Ureter (tissue), 1 donor: ENCODE results near the gene ATP10B. TPM values are rescaled to one million over a fixed set of nuclear protein-coding genes. Genes with fewer than 3 reads are reported as not detected.

ENCODE experiments used
- DNase-seq: peaks from one replicate; pipeline ENCODE4 v3.0.0-alpha.2; 2020; ENCODE audit warnings: low spot score
- total RNA-seq: library from RNA; stranded (reverse); gene quantifications from one replicate; pipeline ENCODE4 v1.2.4, GENCODE V29; 2023
- donor health status: DM: yes; HTN: yes; CAD: no.

The ATP10B gene
- total RNA-seq, 1 donor from 2014 or later: 25.1 TPM

- DNase-seq: no peak
Observed at GRCh38 chr5:160692271-160692670, 159.7 kb downstream of the ATP10B start.

DNA sequence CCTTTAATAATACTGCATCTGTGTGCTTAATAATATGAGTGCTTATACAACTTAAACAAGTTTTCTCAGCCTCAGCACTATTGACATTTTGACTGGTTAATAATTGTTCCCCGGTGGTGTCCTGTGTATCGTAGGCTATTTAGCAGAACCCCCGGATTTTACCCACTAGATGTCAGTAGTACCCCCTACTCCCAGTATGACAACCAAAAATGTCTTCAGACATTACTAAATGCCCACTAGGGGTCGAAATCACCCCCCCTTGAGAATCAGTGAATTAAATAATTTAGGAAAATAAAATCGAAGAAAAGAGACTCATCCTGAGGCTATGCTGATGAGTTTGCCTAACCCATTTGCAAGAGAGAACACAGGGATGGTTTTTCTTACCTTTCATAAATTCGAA is 166.3 kb downstream of the ATP10B start:
- DNase-seq: no peak

DNA sequence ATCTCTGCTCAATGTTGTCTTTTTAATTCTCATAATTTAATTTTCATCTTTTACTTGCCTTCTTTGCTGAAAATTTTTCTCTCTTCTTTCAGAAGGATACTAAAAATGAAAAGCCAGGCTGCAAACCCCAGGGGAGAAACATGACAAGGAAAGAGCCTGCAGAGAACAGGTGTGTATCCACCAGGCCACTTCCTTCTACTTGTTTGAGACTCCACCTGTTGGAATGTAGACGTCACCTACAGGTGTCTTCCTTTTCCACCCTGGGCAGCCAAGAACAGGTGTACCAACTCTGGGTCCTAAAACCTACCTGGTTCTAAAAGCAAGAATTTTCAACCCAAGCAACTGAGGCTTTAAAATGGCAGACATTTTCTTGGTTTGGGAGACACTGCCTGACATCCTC is 166.8 kb downstream of the ATP10B start:
- DNase-seq: no peak

DNA sequence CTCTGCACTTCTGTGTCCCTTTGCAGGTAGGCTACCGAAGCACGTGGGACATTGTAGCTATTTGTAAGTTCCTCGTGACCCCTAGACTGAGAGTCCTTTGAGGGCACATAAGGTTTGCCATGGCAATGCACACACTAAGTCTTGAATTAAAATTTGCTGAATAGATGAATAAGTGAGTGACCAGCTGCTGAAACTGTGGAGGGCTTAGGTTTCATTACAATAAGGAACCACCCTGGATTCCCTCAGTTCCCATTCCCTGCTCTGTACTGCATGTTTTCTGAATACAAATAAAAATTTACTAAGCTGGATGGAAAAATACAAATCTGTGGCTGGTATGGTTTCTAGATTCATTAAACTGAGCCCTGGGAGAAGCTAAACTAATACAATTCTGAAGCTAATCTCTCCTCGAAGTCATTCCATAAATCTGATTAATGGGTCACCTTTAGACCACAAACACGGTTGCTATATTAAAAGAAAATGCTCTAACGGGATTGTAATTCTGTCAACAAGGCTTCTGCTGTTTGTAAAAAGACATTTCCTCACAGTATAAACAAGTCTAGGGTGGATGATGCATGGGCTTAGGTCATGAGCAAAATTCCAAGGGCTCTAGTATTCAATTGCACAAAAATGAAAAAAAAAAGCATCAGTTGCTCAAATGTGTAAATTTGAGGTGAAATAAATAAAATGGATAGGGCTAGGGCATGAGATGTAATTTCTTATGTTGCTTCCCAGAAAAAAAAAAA is 172.3 kb downstream of the ATP10B start:
- no peak for DNase-seq

DNA sequence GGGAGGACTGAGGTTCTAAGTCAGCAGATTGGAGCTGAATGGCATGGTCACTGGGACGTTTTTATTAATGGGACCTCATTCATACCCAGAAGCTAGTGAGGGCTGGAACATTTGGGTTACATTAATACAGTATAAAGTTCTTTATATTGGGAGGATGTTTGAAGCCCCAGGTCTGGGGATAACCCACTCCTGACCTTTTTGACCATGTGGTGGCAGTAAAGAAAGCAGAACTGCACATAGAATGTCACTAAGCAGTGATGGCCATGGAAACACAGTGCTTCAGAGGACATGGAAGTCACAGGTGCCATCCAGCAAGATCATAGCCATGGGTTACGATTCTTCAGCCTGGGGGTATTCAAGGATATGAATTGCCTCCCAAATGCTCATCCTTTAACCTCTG is 176.0 kb downstream of the ATP10B start:
- no peak for DNase-seq

DNA sequence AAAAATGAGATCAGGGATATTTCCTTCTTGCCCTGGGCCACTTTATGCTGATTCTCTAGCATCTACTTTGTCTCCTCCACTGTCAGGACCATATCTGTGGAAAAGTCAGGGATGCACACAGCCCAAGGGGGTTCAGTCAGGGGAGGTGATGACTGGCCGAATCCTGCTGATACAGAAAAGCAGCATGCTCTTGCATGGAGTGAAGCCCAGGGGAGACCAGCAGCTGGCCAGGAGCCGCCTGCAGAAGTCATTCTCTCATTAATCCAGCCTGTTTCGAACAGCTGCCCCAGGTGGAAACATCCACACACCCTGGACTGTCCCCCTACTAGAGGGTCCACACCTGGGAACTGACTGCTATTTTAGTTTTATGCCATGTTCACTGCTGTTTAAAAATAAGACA is 177.1 kb downstream of the ATP10B start:
- DNase-seq: no peak

- no peak for DNase-seq
Observed at GRCh38 chr5:160672521-160672920, 179.5 kb downstream of the ATP10B start.

DNA sequence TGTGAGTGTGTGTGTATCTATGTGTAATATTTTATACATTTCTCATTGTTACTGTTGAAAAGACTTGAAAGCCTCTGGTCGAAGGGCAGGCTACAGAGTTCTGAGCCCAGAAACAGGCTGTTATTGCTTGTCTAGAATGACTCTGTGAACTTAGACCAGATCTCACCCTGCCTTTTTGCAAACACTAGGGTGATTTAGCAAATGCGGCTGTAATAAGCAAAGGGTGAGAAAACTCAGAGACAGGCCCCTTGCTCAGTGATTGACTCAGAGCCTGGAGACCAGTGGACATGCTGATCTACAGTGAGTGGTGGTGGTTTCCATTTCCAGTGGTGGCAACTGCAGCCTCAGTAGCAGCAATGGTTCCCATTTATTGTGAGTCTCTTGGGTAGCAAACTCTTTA is 183.7 kb downstream of the ATP10B start:
- DNase-seq: no peak

DNA sequence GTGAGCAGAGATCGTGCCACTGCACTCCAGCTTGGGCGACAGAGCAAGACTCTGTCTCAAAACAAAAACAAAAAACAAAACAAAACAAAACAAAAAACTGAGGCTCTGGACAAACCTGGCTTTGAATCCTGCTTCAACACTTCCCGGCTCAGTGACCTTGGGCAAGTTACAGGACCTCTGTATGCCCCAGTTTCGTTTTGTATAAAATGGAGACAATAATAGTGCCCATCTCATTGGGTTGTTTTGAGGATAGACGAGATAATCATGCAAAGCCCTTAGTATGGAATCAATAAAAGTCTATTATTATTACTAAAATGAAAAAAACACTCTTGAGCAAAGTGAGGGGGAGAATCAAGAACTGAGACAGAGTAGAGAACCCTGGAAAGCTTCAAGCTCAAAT is 184.9 kb downstream of the ATP10B start:
- no peak for DNase-seq

DNA sequence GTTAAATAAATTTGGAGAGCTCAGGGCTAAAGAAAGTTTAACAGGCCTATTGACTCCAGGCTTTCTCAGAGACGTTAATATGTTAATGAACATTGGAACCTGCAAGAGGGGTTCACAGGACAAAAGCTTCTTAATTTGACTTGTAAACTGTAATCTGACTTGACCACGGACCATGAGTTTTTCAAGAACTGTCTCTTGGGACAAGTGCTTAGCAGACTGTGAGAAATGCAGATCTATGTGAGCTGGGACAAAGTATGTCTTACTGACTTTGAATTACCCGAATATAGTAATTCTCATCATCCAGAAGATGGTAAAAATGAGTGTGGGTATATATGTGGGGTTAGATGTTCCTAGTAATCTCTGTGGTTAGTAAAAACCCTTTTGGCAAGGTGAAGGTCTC is 186.6 kb downstream of the ATP10B start:
- no peak for DNase-seq

DNA sequence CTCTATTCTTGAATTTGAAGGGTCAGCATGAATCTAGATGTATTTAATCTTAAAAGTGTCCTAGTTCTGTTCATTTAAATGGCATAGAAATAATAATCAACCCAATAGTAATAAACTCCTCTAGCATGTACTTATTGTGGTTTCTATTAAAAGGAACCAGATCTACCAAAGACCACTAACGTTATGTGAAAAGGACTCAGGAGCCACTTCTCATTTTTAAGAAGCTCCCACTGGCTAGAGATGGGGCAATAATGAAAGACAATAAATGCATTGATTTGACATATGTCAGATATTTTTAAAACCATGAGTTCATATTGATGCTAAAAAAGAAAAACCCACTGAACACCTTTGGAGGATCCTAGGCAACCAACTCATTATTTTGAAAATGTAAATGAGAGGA is 191.9 kb downstream of the ATP10B start:
- no peak for DNase-seq

GRCh38 chr5:160657622-160658458 is 194.2 kb downstream of the ATP10B start:
- no peak for DNase-seq

- DNase-seq: no peak
Observed at GRCh38 chr5:160657068-160657507, 194.9 kb downstream of the ATP10B start.

DNA sequence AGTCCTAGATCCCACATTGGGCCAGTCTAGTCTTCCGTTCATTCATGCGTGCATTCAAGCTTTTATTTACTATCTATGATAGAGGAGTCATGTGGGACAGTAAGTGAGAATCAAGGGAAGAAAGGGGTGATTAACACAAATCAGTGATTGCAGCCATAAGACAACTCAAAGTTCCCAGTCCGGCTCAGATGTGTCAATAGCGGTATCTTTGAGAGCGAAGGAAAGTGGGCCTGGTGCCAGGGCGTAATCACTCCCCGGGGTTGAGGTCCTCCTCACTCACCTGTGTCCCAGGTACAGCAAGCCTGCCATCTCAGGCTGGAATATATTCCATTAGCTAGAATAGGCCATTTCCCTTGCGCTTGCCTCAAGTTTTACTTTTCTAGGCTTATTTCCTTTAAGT is 196.3 kb downstream of the ATP10B start:
- DNase-seq: no peak

DNA sequence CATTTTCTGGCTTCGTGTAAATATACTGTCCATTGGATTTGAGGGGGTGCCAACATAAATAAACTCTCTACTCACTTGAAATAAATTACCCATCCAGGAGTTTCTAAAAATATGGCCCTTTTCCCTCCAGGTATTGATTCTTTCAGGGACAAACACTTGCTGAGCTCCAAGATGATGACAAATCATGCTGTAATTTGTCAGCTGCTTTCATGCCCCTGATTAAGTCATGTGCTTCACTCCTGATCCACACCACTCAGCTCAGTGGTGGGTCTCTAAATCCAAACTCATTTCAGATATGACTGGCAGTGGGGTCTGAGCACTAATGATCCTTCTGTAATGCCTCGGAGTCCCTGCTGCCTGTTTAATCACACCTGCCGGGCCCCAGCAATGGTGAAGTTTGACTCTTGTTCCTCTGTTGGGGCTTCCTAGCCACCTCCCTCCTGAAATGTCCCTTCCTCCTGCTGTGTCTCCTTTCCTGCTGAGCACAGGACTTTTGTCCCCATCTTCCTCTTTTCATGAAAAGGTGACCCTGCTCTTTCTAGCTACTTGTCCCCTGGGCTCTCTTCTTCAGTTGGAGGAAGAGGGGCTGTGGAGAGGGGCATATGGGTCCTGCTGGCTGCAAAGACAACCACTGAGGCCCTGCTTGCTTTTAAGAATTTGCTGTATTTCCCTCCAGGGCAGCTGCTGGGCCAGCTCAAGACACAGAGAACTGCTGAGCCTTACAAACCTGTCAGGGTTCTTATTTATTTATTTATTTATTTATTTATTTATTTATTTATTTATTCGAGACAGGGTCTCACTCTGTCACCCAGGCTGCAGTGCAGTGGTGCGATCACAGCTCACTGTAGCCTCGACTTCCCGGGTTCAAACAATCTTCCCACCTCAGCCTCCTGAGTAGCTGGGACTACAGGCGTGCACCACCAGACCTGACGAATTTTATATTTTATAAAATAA is 200.0 kb downstream of the ATP10B start:
- DNase-seq: no peak

DNA sequence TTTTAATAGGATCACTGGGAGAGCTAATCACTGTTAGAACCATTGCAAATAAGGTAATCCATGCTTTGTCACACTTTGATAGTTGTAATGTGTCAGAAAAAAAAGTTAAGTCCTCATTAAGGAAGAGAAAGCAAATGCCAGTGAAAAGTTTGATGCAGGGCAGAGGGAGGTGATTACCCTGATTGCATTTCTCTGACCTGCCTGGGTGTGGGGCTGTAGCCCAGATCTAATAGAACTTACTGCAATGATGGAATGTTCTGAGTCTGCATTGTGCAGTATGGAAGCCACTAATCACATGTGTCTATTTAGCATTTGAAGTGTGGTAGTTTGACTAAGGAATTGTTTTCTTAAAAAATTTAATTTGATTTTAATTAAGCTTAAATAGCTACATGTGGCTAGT is 202.7 kb downstream of the ATP10B start:
- DNase-seq: no peak

- DNase-seq: no peak
Observed at GRCh38 chr5:160646033-160646432, 206.0 kb downstream of the ATP10B start.

DNA sequence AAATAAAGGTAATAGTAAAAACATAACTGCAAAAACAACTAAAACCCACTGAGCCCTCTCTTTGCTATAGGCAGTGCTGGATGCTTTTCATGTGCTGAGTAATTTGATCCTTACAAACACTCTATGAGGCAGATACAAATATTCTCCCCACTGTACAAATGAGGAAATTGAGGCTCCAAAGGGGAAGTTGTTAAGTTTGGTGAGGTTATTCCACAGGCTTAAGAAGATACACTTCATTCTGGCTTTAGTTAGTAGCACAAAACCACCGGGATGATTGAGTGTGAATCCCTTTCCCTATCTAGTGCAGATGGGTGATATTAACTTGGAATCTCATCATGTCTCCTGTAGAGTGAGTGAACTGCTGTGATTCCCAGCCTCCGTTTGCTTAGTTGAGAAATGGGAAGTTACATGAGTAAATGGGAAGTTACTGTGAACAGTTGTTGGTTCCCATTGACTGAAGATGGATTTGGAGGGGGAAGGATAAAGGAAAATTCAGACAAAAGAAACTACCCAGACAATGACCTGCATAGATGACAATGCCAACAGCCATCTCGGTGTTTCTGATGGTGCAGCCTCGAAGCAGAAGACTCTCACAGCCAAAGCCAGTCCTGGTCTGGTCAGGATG is 208.3 kb downstream of the ATP10B start:
- DNase-seq: no peak

GRCh38 chr5:160641405-160641804 is 210.6 kb downstream of the ATP10B start:
- no peak for DNase-seq

DNA sequence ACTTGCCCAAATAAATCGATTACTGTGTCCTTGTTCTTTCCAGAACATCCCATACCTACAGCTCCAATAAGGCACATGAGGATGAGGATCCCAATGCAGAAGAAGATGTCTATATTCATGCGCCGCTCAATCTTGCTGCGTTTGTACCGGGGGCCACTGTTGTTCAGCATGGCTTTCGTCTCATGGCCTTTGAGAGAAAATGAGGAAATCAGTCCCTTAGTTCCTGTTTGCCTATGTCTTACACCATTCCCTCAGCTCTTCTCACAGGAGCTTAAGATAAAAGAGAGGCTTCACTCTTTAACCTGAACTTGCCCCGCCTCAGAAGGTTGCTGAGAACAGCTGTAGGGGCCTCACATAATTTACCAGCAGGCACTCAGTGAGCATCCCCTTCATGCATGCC is 211.6 kb downstream of the ATP10B start:
- DNase-seq: no peak

DNA sequence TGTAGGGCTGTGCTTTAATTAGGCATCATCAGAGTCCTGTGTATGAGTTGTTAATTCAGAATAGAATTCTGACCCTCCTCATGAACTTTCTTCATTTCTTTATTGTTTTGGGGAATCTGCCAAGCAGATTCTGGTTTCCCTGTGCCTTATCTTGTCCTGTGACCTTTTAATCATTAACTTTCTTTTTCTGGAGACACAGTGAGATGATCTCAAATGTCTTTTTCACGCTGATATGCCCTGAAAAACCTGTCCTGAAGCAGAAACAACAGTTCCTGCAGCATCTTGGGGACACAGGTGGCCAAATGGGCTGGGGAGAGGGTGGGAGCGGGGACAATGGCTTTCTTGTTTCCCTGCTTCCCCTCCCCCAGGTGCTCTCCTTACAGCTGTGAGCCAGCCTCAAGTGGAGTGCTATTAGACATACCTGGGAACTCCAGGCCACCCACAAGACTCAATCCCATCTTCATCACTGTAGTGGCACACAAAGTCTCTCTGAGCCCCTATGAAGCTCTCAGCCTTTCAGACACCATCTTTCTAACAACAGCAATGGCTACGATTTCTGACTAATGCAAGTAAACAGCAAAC is 213.8 kb downstream of the ATP10B start:
- no peak for DNase-seq
